ENCODE data around the gene HPN.
A peak's percentile ranks its signal among the peaks of the same experiment; 100 is the strongest.
"Not testable (repeated sequence)": the region's sequence is repeated elsewhere in the genome, so short reads cannot be mapped to it uniquely, and the experiment has no call there.

The HPN gene

GRCh38 chr19:35041548-35042055 lies at the start of gene HPN:
Gene HPN (plus strand): TSS chr19:35041721. CDS start chr19:35042507, 786 bp downstream.
- DNase-seq (ENCODE audit: low read depth in 3 of 3) = no peak

GRCh38 chr19:34992582-34992981 lies 48.9 kb upstream of the HPN start:
- DNase-seq (ENCODE audit: low read depth in 3 of 3) = not testable (repeated sequence)

DNA sequence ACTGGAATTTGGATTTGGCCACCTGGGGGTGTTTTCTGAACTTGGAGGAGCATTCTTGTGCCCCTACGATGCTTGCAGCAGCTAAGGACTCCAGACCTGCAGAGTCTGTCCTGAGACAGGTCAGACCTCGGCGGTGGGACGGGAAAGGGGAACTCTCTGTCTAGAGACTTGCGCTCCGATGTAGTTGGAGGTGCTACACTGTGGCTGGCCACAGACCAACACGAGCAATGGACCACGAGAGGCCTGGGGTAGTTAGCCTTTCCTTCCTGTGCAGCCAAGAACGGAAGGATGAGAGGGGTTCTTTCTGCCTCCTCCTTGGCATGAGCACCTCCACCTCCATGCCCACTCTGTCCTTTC lies 47.3 kb upstream of the HPN start:
- DNase-seq (ENCODE audit: low read depth in 3 of 3) = no peak

GRCh38 chr19:34994643-34995541 lies 46.6 kb upstream of the HPN start:
- no peak for DNase-seq (ENCODE audit: low read depth in 3 of 3)

DNA sequence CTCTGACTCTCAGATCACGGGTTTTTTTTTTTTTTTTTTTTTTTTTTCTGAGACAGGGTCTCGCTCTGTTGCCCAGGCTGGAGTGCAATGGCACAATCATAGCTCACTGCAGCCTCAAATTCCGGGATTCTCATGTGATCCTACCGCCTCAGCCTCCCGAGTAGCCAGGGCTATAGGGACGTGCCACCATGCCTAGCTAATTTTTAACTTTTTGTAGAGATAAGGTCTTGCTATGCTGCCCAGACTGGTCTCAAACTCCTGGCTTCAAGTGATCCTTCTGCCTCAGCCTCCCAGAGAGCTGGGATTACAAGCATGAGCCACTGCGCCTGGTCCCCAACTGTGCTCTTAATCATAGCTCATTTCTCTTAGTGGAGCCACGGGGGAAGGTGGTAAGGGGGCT lies 46.0 kb upstream of the HPN start:
- no peak for DNase-seq (ENCODE audit: low read depth in 3 of 3)

GRCh38 chr19:34997071-34997617 lies 44.4 kb upstream of the HPN start:
- DNase-seq (ENCODE audit: low read depth in 3 of 3) = no peak

DNA sequence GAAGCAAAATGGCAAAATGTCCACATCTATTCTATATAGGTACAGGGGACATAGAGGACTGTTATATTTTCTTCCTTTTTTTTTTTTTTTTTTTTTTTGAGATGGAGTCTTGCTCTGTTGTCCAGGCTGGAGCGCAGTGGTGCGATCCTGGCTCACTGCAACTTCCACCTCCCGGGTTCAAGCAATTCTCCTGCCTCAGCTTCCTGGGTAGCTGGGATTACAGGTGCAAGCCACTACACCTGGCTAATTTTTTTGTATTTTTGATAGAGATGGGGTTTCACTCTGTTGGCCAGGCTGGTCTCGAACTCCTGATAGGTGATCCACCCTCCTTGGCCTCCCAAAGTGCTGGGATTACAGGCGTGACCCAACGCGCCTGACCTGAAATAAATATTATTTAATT lies 43.3 kb upstream of the HPN start:
- not testable (repeated sequence) for DNase-seq (ENCODE audit: low read depth in 3 of 3)

DNA sequence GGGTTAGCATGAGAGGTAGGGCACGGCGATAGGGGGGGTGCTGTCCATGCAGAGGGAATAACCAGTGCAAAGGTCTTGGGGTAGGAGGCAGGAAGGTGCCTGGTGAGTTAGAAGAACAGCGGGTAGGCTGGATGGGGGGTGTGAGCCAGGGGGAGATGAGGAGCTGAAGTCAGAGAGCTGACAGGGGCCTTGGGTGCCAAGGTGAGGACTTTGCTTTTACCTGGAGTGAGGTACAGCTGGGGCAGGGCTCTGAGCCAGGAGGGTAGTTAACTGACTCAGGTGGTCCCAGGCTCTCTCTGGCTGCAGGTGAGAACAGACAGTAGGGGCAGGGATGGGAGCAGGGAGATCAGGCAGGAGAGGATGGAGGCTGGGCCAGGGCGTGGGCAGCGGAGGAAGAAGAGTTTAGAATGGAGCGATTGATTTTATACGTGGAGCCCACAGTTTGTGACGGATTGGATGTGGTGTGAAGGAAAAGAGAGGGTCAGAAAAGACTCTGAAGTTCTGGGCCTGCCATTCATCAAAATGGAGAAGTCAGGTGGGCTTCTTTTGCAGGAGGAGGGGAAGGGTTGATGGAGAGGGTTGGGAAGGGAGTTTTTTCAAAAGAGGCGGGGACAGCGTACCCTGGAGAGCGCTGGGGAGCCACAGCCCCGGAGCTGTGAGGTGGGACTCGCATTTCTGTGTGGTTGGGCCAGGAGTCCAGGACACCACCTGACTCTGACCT lies 42.6 kb upstream of the HPN start:
- no peak for DNase-seq (ENCODE audit: low read depth in 3 of 3)

DNA sequence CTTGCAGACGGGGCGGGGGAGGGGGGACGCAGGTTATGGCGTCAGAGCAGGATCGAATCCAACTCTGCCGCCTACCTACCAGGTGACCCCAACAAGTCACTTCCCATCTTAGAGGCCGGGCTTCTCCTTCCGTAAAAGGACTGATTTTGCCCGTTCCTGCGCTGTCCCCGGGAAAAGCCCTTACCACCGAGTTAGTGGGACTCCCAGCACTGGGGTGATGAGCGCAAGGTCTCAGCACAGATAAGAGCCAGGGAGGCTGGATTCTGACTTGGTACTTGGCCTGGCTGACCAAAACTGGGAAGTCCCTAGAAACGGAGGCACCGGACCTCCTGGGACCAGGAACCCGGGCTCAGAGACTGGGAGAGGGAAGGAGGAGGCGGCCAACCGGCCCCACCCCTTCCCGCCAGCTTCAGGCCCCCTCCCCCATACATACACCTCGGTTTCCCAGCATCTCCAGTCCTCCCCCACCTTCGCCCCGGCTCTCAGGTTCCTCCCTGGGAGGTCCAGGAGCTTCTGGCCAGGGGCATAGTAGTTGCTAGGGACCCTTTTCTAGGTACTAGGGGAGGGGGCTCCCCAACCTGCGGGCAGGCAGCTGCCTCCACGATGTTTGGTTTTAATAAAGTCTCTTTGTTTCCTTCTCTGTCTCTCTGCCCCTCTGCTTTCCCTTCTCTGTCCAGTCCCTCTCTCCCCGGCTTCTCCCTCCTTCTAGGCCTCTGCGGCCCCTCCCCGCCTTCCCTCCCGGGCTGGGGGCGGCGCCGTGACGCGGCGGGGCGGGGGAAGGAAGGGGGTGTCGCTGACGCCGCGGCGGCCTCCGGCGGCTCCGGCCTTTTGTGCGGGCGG lies 41.8 kb upstream of the HPN start, which contains the start of gene GRAMD1A:
Gene GRAMD1A (plus strand): TSS at position 826 of the 840 bp plus-strand sequence. CDS start 156 bp downstream, outside the sequence.
- peak in 2 of 3 experiments; percentile 62 to 80 for DNase-seq (ENCODE audit: low read depth in 3 of 3)

DNA sequence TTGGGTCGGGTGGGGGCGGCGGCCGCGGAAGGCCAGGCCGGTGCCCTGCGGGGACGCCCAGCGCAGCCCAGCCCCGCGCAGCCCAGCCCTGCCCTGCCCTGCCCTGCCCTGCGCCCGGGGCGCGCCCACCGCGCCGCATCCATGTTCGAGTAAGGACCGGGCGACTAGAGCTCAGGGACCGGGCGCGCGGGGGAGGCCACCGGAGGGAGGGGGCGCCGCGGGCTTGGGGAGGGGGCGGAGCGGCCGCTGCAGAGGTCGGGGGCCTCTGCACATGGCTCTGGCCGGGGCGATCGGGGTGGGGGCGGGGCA lies 41.2 kb upstream of the HPN start:
- no peak for DNase-seq (ENCODE audit: low read depth in 3 of 3)

GRCh38 chr19:35000647-35001501 lies 40.6 kb upstream of the HPN start:
- peak in 1 of 3 experiments; percentile 60 for DNase-seq (ENCODE audit: low read depth in 3 of 3)

GRCh38 chr19:35002037-35002535 lies 39.4 kb upstream of the HPN start:
- DNase-seq (ENCODE audit: low read depth in 3 of 3) = no peak

DNA sequence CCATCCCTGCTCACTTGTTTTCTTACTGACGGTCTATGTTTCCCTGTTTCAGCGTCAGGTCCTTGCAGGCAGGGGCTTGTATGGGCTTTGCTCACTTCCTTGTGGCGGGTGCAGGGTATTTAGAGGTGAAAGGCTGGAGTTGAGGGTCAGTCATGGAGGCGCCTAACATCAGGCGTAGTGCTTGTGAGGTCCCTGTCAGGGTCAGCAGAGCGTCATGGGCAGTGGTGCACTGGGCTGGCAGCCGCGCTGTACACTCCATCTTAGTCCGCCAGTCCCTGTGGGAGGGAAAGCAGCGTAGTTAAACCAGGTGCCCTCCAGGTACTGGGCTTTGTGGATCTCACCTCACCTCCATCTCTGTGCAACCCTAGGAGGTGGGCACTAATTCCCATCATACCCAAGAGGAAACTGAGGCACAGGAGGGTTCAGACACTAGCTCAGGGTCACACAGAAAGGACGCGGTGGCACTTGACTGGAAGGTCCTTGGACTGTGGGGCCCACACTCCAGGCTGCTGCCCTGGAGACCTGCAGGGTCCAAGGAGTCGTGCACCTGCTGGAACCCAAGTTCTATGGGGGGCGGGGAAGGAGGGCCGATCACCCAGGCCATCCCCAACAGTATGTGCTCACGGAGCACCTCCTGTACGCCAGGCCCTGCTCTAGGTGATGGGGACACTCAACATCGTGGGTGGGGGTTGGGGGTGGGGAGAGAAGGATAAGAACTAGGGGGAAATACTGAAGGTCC lies 36.8 kb upstream of the HPN start:
- no peak for DNase-seq (ENCODE audit: low read depth in 3 of 3)

GRCh38 chr19:35005256-35005977 lies 36.1 kb upstream of the HPN start:
- no peak for DNase-seq (ENCODE audit: low read depth in 3 of 3)

- not testable (repeated sequence) for DNase-seq (ENCODE audit: low read depth in 3 of 3)
Observed at GRCh38 chr19:35006007-35006341, 35.5 kb upstream of the HPN start.

DNA sequence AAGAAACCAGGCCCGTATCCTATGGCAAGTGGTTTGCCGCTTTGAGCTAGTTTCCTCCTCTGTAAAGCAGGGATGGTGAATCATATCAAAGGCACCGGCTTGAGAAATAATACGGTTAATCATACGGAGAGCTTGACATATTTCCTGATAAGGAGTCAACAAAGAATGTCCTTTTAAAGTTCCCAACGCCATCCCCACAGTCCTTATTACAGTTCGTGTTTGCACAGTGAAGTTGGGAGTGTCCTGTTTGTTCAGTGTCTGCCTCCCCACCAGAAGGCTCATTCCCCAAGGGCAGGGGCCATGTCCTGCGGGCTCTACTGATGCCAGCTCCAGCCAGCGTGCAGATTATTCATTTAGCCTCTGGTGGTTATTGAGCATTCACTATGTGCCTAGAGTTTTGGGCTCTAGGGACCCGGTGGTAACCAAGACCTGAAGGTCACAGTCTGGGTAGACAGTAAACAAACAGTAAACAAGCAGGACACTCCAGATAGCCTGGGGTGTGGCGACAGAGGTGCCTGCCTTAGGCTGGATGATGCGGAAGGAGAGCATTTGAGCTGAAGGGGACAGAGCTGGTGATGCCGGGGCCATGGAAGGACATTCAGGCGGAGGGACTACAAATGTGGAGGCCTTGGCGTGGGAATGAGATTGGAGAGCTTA lies 35.1 kb upstream of the HPN start:
- no peak for DNase-seq (ENCODE audit: low read depth in 3 of 3)

GRCh38 chr19:35006999-35007365 lies 34.5 kb upstream of the HPN start:
- DNase-seq (ENCODE audit: low read depth in 3 of 3) = no peak

- not testable (repeated sequence) for DNase-seq (ENCODE audit: low read depth in 3 of 3)
Observed at GRCh38 chr19:35007427-35007826, 34.1 kb upstream of the HPN start.

- DNase-seq (ENCODE audit: low read depth in 3 of 3) = no peak
Observed at GRCh38 chr19:35008891-35009341, 32.6 kb upstream of the HPN start.
